Stimulated activated CD8-positive, alpha-beta memory T cell treated with anti-CD3 and anti-CD28 coated beads, Interleukin-7, amount 100 ng/mL, for 1 hour (primary cell): ENCODE results near the gene CBY2.

Experiments used
- DNase-seq, 2 donors: peaks; one replicate each; pipeline ENCODE4 v3.0.0-alpha.2; 2020; ENCODE audit warnings: low read depth in 2 of 2

CBY2 gene

GRCh38 chr13:45700971-45701900 lies 884 bp upstream of the CBY2 start:
- DNase-seq = no peak

- no peak for DNase-seq
Measured at GRCh38 chr13:45702869-45703391, 810 bp downstream of the CBY2 start.

GRCh38 chr13:45704211-45704739 lies 2.2 kb downstream of the CBY2 start:
- DNase-seq = no peak

GRCh38 chr13:45704854-45705695 lies 3.0 kb downstream of the CBY2 start:
- DNase-seq = no peak

GRCh38 chr13:45705918-45706317 lies 3.8 kb downstream of the CBY2 start:
- no peak for DNase-seq

- DNase-seq = no peak
Measured at GRCh38 chr13:45707516-45708100, 5.5 kb downstream of the CBY2 start.

GRCh38 chr13:45711951-45712350 lies 9.8 kb downstream of the CBY2 start:
- DNase-seq = no peak

- DNase-seq = no peak
Measured at GRCh38 chr13:45713106-45713690, 11.1 kb downstream of the CBY2 start.

- DNase-seq = no peak
Measured at GRCh38 chr13:45713721-45714120, 11.6 kb downstream of the CBY2 start.

GRCh38 chr13:45714170-45714569 lies 12.1 kb downstream of the CBY2 start:
- no peak for DNase-seq

- no peak for DNase-seq
Measured at GRCh38 chr13:45715351-45715750, 13.2 kb downstream of the CBY2 start.

- no peak for DNase-seq
Measured at GRCh38 chr13:45717349-45717748, 15.2 kb downstream of the CBY2 start.

GRCh38 chr13:45718063-45718462 lies 15.9 kb downstream of the CBY2 start:
- no peak for DNase-seq

GRCh38 chr13:45718992-45719391 lies 16.9 kb downstream of the CBY2 start:
- no peak for DNase-seq

- no peak for DNase-seq
Measured at GRCh38 chr13:45721203-45721731, 19.1 kb downstream of the CBY2 start.

GRCh38 chr13:45723798-45724197 lies 21.7 kb downstream of the CBY2 start:
- DNase-seq = no peak

GRCh38 chr13:45728759-45729158 lies 26.6 kb downstream of the CBY2 start:
- DNase-seq = no peak

GRCh38 chr13:45731455-45731854 lies 29.3 kb downstream of the CBY2 start:
- DNase-seq = no peak

GRCh38 chr13:45732916-45733315 lies 30.8 kb downstream of the CBY2 start:
- DNase-seq = no peak

- no peak for DNase-seq
Measured at GRCh38 chr13:45733361-45733760, 31.2 kb downstream of the CBY2 start.

- no peak for DNase-seq
Measured at GRCh38 chr13:45737571-45738017, 35.5 kb downstream of the CBY2 start.
